Activated T-helper 1 cell treated with anti-CD3 and anti-CD28 coated beads, Interleukin-12 subunit alpha, Interleukin-12 subunit beta, Interleukin-2, Interleukin-4 antibody, amounts not matched to agents 30 ng/mL and 10 ng/mL and 1 ng/mL, durations not matched to agents 14 hours and 24 hours and 36 hours (primary cell): Measurements from ENCODE around the gene VPS51. TPM values are rescaled to one million over a fixed set of nuclear protein-coding genes. Genes with fewer than 3 reads are reported as not detected.

Experiments
- DNase-seq: peaks from one replicate; pipeline ENCODE4 v3.0.0; 2021; ENCODE audit warnings: low spot score
- H3K27ac Mint-ChIP-seq: one replicate; pipeline ENCODE4 v1.8.0; 2021; ENCODE audit warnings: mild to moderate bottlenecking, mixed read lengths
- H3K27me3 Mint-ChIP-seq: one replicate; pipeline ENCODE4 v1.8.0; 2022; ENCODE audit warnings: mild to moderate bottlenecking, moderate library complexity, mixed read lengths; ENCODE audit not compliant: insufficient read depth
- H3K36me3 Mint-ChIP-seq: one replicate; pipeline ENCODE4 v1.8.0; 2021; ENCODE audit warnings: low read depth, mixed read lengths
- H3K4me1 Mint-ChIP-seq: one replicate; pipeline ENCODE4 v1.8.0; 2021; ENCODE audit warnings: low read depth, mixed read lengths
- H3K4me3 Mint-ChIP-seq: one replicate; pipeline ENCODE4 v1.8.0; 2021; ENCODE audit warnings: mild to moderate bottlenecking, moderate library complexity, mixed read lengths
- H3K9me3 Mint-ChIP-seq: one replicate; pipeline ENCODE4 v1.8.0; 2021; ENCODE audit warnings: mixed read lengths
- intact Hi-C: fragments of 100-400 bp; cut with micrococcal nuclease; formaldehyde crosslinking; loops from one replicate; pipeline ENCODE4 v1.15.1; 2024
- total RNA-seq: library from RNA; stranded (reverse); gene quantifications from 2 replicates; pipeline ENCODE4 v1.2.3, GENCODE V29; 2022

VPS51 gene
- total RNA-seq: 137 and 139 TPM in 2 replicates

- Mint-ChIP-seq H3K4me1 (peaks cover 11% of the 10 kb centered on the region), H3K27ac (peak within 1 kb of the TSS; percentile 94), H3K36me3 (peaks cover 5% of the 10 kb centered on the region), H3K4me3 (peak within 1 kb of the TSS; percentile 91), H3K9me3 (no peaks in the 10 kb centered on the region), H3K27me3 (no peaks in the 10 kb centered on the region)
- intact Hi-C loops: loop anchor here (1.0 kb wide), 9 partner anchors 12 to 179 kb away; partner anchors contain the start of genes ARL2, ATG2A, CDCA5 and FAU
- DNase-seq: peak; percentile 80
Observed at GRCh38 chr11:65095974-65096806, at the start of gene VPS51. VPS51 (plus strand) TSS chr11:65096214; CDS start chr11:65096251, 37 bp downstream.

- Mint-ChIP-seq H3K4me1 (peaks cover 20% of the 10 kb centered on the region), H3K27ac (peak overlapping the region; percentile 80), H3K36me3 (peaks cover 12% of the 10 kb centered on the region), H3K9me3 (no peaks in the 10 kb centered on the region), H3K4me3 (peak overlapping the region; percentile 81), H3K27me3 (peaks cover 1% of the 10 kb centered on the region)
- DNase-seq: no peak
- intact Hi-C loops: no loop called here
Observed at GRCh38 chr11:65047581-65048422, 48.2 kb upstream of the VPS51 start.

- peaks cover 22% of the 10 kb centered on the region for H3K4me1 Mint-ChIP-seq
- peaks cover 2% of the 10 kb centered on the region for H3K36me3 Mint-ChIP-seq
- H3K4me3 Mint-ChIP-seq: no peak overlapping the region
- intact Hi-C loops: no loop called here
- peaks cover 1% of the 10 kb centered on the region for H3K27me3 Mint-ChIP-seq
- no peak for DNase-seq
- no peak overlapping the region for H3K27ac Mint-ChIP-seq
- H3K9me3 Mint-ChIP-seq: no peaks in the 10 kb centered on the region
Observed at GRCh38 chr11:65051398-65051858, 44.6 kb upstream of the VPS51 start.

- H3K4me3 Mint-ChIP-seq: no peak overlapping the region
- intact Hi-C loops: no loop called here
- no peak for DNase-seq
- peaks cover 14% of the 10 kb centered on the region for H3K4me1 Mint-ChIP-seq
- peaks cover 1% of the 10 kb centered on the region for H3K27me3 Mint-ChIP-seq
- peak overlapping the region; percentile 88 for H3K27ac Mint-ChIP-seq
- no peaks in the 10 kb centered on the region for H3K9me3 Mint-ChIP-seq
- no peaks in the 10 kb centered on the region for H3K36me3 Mint-ChIP-seq
Observed at GRCh38 chr11:65053827-65054508, 42.0 kb upstream of the VPS51 start.

- no peak for DNase-seq
- no peaks in the 10 kb centered on the region for H3K9me3 Mint-ChIP-seq
- H3K4me3 Mint-ChIP-seq: no peak overlapping the region
- peaks cover 21% of the 10 kb centered on the region for H3K4me1 Mint-ChIP-seq
- H3K36me3 Mint-ChIP-seq: no peaks in the 10 kb centered on the region
- H3K27ac Mint-ChIP-seq: no peak overlapping the region
- intact Hi-C loops: no loop called here
- H3K27me3 Mint-ChIP-seq: peaks cover 6% of the 10 kb centered on the region
Observed at GRCh38 chr11:65055538-65055937, 40.5 kb upstream of the VPS51 start.

- H3K27ac Mint-ChIP-seq: no peak overlapping the region
- no peak for DNase-seq
- peaks cover 6% of the 10 kb centered on the region for H3K27me3 Mint-ChIP-seq
- peaks cover 28% of the 10 kb centered on the region for H3K4me1 Mint-ChIP-seq
- intact Hi-C loops: no loop called here
- no peaks in the 10 kb centered on the region for H3K36me3 Mint-ChIP-seq
- H3K9me3 Mint-ChIP-seq: no peaks in the 10 kb centered on the region
- H3K4me3 Mint-ChIP-seq: no peak overlapping the region
Observed at GRCh38 chr11:65056999-65057398, 39.0 kb upstream of the VPS51 start.

GRCh38 chr11:65057526-65057925 lies 38.5 kb upstream of the VPS51 start:
- no peaks in the 10 kb centered on the region for H3K9me3 Mint-ChIP-seq
- H3K27me3 Mint-ChIP-seq: peaks cover 6% of the 10 kb centered on the region
- H3K4me3 Mint-ChIP-seq: no peak overlapping the region
- DNase-seq: no peak
- no peaks in the 10 kb centered on the region for H3K36me3 Mint-ChIP-seq
- intact Hi-C loops: no loop called here
- peaks cover 28% of the 10 kb centered on the region for H3K4me1 Mint-ChIP-seq
- H3K27ac Mint-ChIP-seq: no peak overlapping the region

- H3K4me3 Mint-ChIP-seq: no peak overlapping the region
- no peak overlapping the region for H3K27ac Mint-ChIP-seq
- intact Hi-C loops: no loop called here
- H3K27me3 Mint-ChIP-seq: peaks cover 5% of the 10 kb centered on the region
- H3K36me3 Mint-ChIP-seq: no peaks in the 10 kb centered on the region
- no peaks in the 10 kb centered on the region for H3K9me3 Mint-ChIP-seq
- DNase-seq: no peak
- H3K4me1 Mint-ChIP-seq: peaks cover 28% of the 10 kb centered on the region
Observed at GRCh38 chr11:65058012-65058411, 38.0 kb upstream of the VPS51 start.

- H3K4me3 Mint-ChIP-seq: no peak within 1 kb of the TSS
- DNase-seq: no peak
- H3K36me3 Mint-ChIP-seq: no peaks in the 10 kb centered on the region
- H3K9me3 Mint-ChIP-seq: no peaks in the 10 kb centered on the region
- intact Hi-C loops: no loop called here
- H3K27me3 Mint-ChIP-seq: peaks cover 5% of the 10 kb centered on the region
- peaks cover 26% of the 10 kb centered on the region for H3K4me1 Mint-ChIP-seq
- H3K27ac Mint-ChIP-seq: no peak within 1 kb of the TSS
Observed at GRCh38 chr11:65058419-65059054, 37.5 kb upstream of the VPS51 start, which contains the start of gene NAALADL1. NAALADL1 (minus strand) TSS chr11:65058553; CDS start chr11:65058521, 32 bp downstream.

GRCh38 chr11:65059523-65059922 lies 36.5 kb upstream of the VPS51 start:
- Mint-ChIP-seq H3K4me3 (no peak overlapping the region), H3K27me3 (peaks cover 5% of the 10 kb centered on the region), H3K4me1 (peaks cover 16% of the 10 kb centered on the region), H3K9me3 (no peaks in the 10 kb centered on the region), H3K36me3 (no peaks in the 10 kb centered on the region), H3K27ac (no peak overlapping the region)
- intact Hi-C loops: no loop called here
- no peak for DNase-seq

GRCh38 chr11:65059959-65060824 lies 35.8 kb upstream of the VPS51 start:
- Mint-ChIP-seq H3K4me3 (no peak overlapping the region), H3K36me3 (no peaks in the 10 kb centered on the region), H3K27me3 (peaks cover 5% of the 10 kb centered on the region), H3K27ac (no peak overlapping the region), H3K4me1 (peaks cover 14% of the 10 kb centered on the region), H3K9me3 (no peaks in the 10 kb centered on the region)
- DNase-seq: no peak
- intact Hi-C loops: no loop called here
